NB4 (cell line): ENCODE results near the gene LAMA3.

Experiments
- DNase-seq: peaks from one replicate; pipeline ENCODE4 v3.0.0; 2010; ENCODE audit warnings: low read depth
- H3K4me3 ChIP-seq: one replicate; pipeline ENCODE4 v1.5.1; 2011; ENCODE audit warnings: mild to moderate bottlenecking, low read depth, low read length, moderate library complexity
- CTCF ChIP-seq: IDR thresholded peaks from one replicate; pipeline ENCODE4 v1.5.1; 2012; ENCODE audit warnings: low read depth, low read length
- MAX ChIP-seq: IDR thresholded peaks from 2 replicates; pipeline ENCODE4 v1.6.1; 2011; ENCODE audit warnings: low read depth, low read length
- MYC ChIP-seq: IDR thresholded peaks from 2 replicates; pipeline ENCODE4 v1.6.1; 2011; ENCODE audit warnings: low read depth, low read length
- POLR2A ChIP-seq: IDR thresholded peaks from 2 replicates; pipeline ENCODE4 v1.6.1; 2011; ENCODE audit warnings: mild to moderate bottlenecking; ENCODE audit not compliant: insufficient read length; ENCODE audit errors: extremely low read depth

The LAMA3 gene

GRCh38 chr18:23718243-23718720 lies 29.0 kb downstream of the LAMA3 start:
- TF ChIP-seq MAX (no peak), MYC (no peak), CTCF (no peak), POLR2A (no peak)
- DNase-seq: no peak
- H3K4me3 ChIP-seq: no peak overlapping the region

GRCh38 chr18:23718731-23719130 lies 29.5 kb downstream of the LAMA3 start:
- TF ChIP-seq POLR2A: no peak
- TF ChIP-seq MYC: no peak
- TF ChIP-seq CTCF: no peak
- TF ChIP-seq MAX: no peak
- no peak overlapping the region for H3K4me3 ChIP-seq
- DNase-seq: no peak

GRCh38 chr18:23719634-23720201 lies 30.5 kb downstream of the LAMA3 start:
- H3K4me3 ChIP-seq: no peak overlapping the region
- DNase-seq: no peak
- TF ChIP-seq CTCF (no peak), POLR2A (no peak), MAX (no peak), MYC (no peak)

GRCh38 chr18:23721696-23722480 lies 32.6 kb downstream of the LAMA3 start:
- no peak overlapping the region for H3K4me3 ChIP-seq
- no peak for DNase-seq
- TF ChIP-seq MAX (no peak), MYC (no peak), CTCF (no peak), POLR2A (no peak)

- no peak overlapping the region for H3K4me3 ChIP-seq
- TF ChIP-seq MYC: no peak
- DNase-seq: no peak
Observed at GRCh38 chr18:23722646-23723045, 33.4 kb downstream of the LAMA3 start.

GRCh38 chr18:23723121-23723520 lies 33.9 kb downstream of the LAMA3 start:
- TF ChIP-seq MYC: no peak
- TF ChIP-seq POLR2A: no peak
- no peak for TF ChIP-seq CTCF
- no peak for TF ChIP-seq MAX
- no peak overlapping the region for H3K4me3 ChIP-seq
- DNase-seq: no peak
